Measurements from ENCODE around the gene DCANP1. TPM values are rescaled to one million over a fixed set of nuclear protein-coding genes. Genes with fewer than 3 reads are reported as not detected.

Gene DCANP1
- total RNA-seq, 4 donors from 2014 or later = 0.26 TPM; not detected in 3

GRCh38 chr5:135455876-135456237, 8.7 kb upstream of the DCANP1 start:
- Histone ChIP-seq H3K27me3 (peaks cover 0 to 60% (median 0%) of the 10 kb centered on the region in 4 donors), H3K4me3 (no peak overlapping the region), H3K36me3 (no peaks in the 10 kb centered on the region), H3K27ac (replicated peaks in 1 of 4) (no peak overlapping the region), H3K9me3 (no peaks in the 10 kb centered on the region), H3K4me1 (no peaks in the 10 kb centered on the region)
- 96% methylated on average over 4 of the region's 4 CpGs for WGBS
- no peak for TF ChIP-seq POLR2AphosphoS5 (IDR thresholded peaks at IDR 0.05)
- no peak for TF ChIP-seq CTCF (IDR thresholded peaks at IDR 0.05)
- TF ChIP-seq POLR2A (IDR thresholded peaks at IDR 0.05; ENCODE audit: low read depth) = no peak
- TF ChIP-seq EP300 (IDR thresholded peaks at IDR 0.05) = no peak
- intact Hi-C loops (cut with DNase I) = no loop called here
- DNase-seq (ENCODE audit: extremely low spot score) = no peak

DNA sequence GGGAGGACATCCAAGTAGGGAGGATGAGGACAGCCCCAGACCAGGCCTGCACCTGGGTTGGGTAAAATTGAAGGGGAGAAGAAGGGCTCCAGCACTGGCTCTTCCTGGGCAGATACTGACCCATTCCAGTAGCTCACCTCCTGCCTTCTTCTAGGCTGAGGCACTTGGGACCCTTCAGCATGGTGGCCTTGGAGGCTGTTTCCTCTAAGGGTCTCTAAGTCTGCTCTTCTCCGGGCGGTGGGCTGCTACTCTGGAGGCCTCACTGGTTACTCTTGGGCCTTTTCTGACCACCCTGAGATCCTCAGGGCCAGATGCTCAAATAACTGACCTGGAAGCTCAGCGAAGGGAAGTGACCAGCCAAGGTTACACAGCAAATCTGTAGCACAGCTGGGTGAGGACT, 7.8 kb upstream of the DCANP1 start:
- 96% methylated on average over 3 of the region's 3 CpGs for WGBS
- Histone ChIP-seq H3K36me3 (no peaks in the 10 kb centered on the region), H3K27me3 (peaks cover 0 to 53% (median 0%) of the 10 kb centered on the region in 4 donors), H3K9me3 (no peaks in the 10 kb centered on the region), H3K4me1 (no peaks in the 10 kb centered on the region), H3K4me3 (no peak overlapping the region), H3K27ac (replicated peaks in 1 of 4) (no peak overlapping the region)
- no peak for DNase-seq (ENCODE audit: extremely low spot score)
- no peak for TF ChIP-seq CTCF (IDR thresholded peaks at IDR 0.05)
- intact Hi-C loops (cut with DNase I) = no loop called here

GRCh38 chr5:135453613-135454012, 6.5 kb upstream of the DCANP1 start:
- no peaks in the 10 kb centered on the region for H3K4me1 ChIP-seq
- H3K27ac ChIP-seq (replicated peaks in 1 of 4) = no peak overlapping the region
- TF ChIP-seq CTCF (IDR thresholded peaks at IDR 0.05) = no peak
- TF ChIP-seq POLR2AphosphoS5 (IDR thresholded peaks at IDR 0.05) = no peak
- no peak for TF ChIP-seq POLR2A (IDR thresholded peaks at IDR 0.05; ENCODE audit: low read depth)
- no peak for TF ChIP-seq EP300 (IDR thresholded peaks at IDR 0.05)
- no peak for DNase-seq (ENCODE audit: extremely low spot score)
- H3K27me3 ChIP-seq = peaks cover 0 to 51% (median 0%) of the 10 kb centered on the region in 4 donors
- WGBS = 87% methylated on average over 4 of the region's 4 CpGs
- H3K4me3 ChIP-seq = no peak overlapping the region
- H3K9me3 ChIP-seq = no peaks in the 10 kb centered on the region
- H3K36me3 ChIP-seq = no peaks in the 10 kb centered on the region
- intact Hi-C loops (cut with DNase I) = no loop called here

- WGBS = 82% methylated on average over 10 of the region's 10 CpGs
- Histone ChIP-seq H3K4me1 (no peaks in the 10 kb centered on the region), H3K36me3 (no peaks in the 10 kb centered on the region), H3K27me3 (peaks cover 0 to 40% (median 0%) of the 10 kb centered on the region in 4 donors), H3K27ac (replicated peaks in 1 of 4) (no peak within 1 kb of the TSS), H3K9me3 (no peaks in the 10 kb centered on the region), H3K4me3 (no peak within 1 kb of the TSS)
- no peak for DNase-seq (ENCODE audit: extremely low spot score)
- intact Hi-C loops (cut with DNase I) = no loop called here
- TF ChIP-seq POLR2A (IDR thresholded peaks at IDR 0.05; ENCODE audit: low read depth) (no peak), EP300 (IDR thresholded peaks at IDR 0.05) (no peak), CTCF (IDR thresholded peaks at IDR 0.05) (no peak), POLR2AphosphoS5 (IDR thresholded peaks at IDR 0.05) (no peak)
Observed at GRCh38 chr5:135452321-135453030, 5.3 kb upstream of the DCANP1 start, which contains the start of gene TIFAB. Gene TIFAB, minus strand, starts transcription at chr5:135452351. Its CDS starts 2,412 bp downstream, at chr5:135449939.

All from esophagus muscularis mucosa (tissue), 4 donors.